Measurements from ENCODE around the gene SPTBN5. TPM values are rescaled to one million over a fixed set of nuclear protein-coding genes. Genes with fewer than 3 reads are reported as not detected.

SPTBN5 gene
- total and polyA plus RNA-seq, 4 donors = 1.6 to 3.5 (median 1.9) TPM

DNA sequence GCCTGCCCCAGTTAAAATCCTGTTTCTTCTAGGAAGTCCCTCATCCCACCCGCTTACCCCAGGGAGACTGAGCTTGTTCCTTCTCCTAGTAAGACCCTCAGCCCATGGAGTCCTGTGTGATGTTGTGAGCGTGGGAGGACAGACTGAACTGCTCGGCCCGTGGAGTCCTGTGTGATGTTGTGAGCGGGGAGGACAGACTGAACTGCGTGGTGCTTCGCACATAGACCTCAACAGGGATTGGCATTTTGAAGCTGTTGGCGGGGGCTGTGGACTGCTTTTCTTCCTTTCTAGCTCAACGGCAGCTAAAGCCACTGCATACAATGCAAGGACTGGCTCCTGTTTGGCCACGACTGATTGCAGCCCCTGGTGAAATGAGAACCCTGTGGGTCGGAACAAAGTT is 1.6 kb upstream of the SPTBN5 start:
- Histone ChIP-seq H3K27me3 (ENCODE audit: control insufficient read depth in 3 of 3, insufficient read depth in 3 of 3, low read length in 2 of 3) (no peaks in the 10 kb centered on the region), H3K27ac (ENCODE audit: low read depth in 1 of 2, low read length in 1 of 2) (peak overlapping the region; percentile 80 to 81), H3K4me3 (no peak overlapping the region), H3K9ac (ENCODE audit: insufficient read depth in 1 of 2, low read length in 2 of 2) (no peak overlapping the region), H3K4me1 (ENCODE audit: control insufficient read depth in 5 of 5, insufficient read depth in 5 of 5, low read length in 5 of 5) (peaks cover 0 to 21% (median 10%) of the 10 kb centered on the region in 5 donors), H3K9me3 (ENCODE audit: control insufficient read depth in 4 of 4, insufficient read depth in 3 of 4, low read length in 3 of 4) (no peaks in the 10 kb centered on the region), H3K36me3 (ENCODE audit: control insufficient read depth in 4 of 4, insufficient read depth in 4 of 4, low read length in 4 of 4) (peaks cover 0 to 17% (median 2%) of the 10 kb centered on the region in 4 donors)
- no peak for DNase-seq
- 95 to 96% methylated on average over 11 of the region's 11 CpGs for WGBS, 2 donors
- no peak for TF ChIP-seq CTCF (IDR thresholded peaks at IDR 0.05; ENCODE audit: control extremely low read depth, extremely low read depth)
- no peak for ATAC-seq (ENCODE audit: insufficient read depth, low FRiP score)

GRCh38 chr15:41894791-41895463 is 1.1 kb upstream of the SPTBN5 start:
- DNase-seq (peak; percentile 46 to 72 (median 72)), ATAC-seq (ENCODE audit: insufficient read depth, low FRiP score) (peak; percentile 85)
- 11 to 12% methylated on average over 24 of the region's 24 CpGs for WGBS, 2 donors
- peaks cover 0 to 21% (median 10%) of the 10 kb centered on the region in 5 donors for H3K4me1 ChIP-seq (ENCODE audit: control insufficient read depth in 5 of 5, insufficient read depth in 5 of 5, low read length in 5 of 5)
- no peak overlapping the region for H3K9ac ChIP-seq (ENCODE audit: insufficient read depth in 1 of 2, low read length in 2 of 2)
- no peaks in the 10 kb centered on the region for H3K9me3 ChIP-seq (ENCODE audit: control insufficient read depth in 4 of 4, insufficient read depth in 3 of 4, low read length in 3 of 4)
- TF ChIP-seq CTCF (IDR thresholded peaks at IDR 0.05; ENCODE audit: control extremely low read depth, extremely low read depth) = no peak
- H3K36me3 ChIP-seq (ENCODE audit: control insufficient read depth in 4 of 4, insufficient read depth in 4 of 4, low read length in 4 of 4) = peaks cover 0 to 13% (median 2%) of the 10 kb centered on the region in 4 donors
- peak overlapping the region; percentile 80 to 81 for H3K27ac ChIP-seq (ENCODE audit: low read depth in 1 of 2, low read length in 1 of 2)
- H3K27me3 ChIP-seq (ENCODE audit: control insufficient read depth in 3 of 3, insufficient read depth in 3 of 3, low read length in 2 of 3) = no peaks in the 10 kb centered on the region
- no peak overlapping the region for H3K4me3 ChIP-seq

DNA sequence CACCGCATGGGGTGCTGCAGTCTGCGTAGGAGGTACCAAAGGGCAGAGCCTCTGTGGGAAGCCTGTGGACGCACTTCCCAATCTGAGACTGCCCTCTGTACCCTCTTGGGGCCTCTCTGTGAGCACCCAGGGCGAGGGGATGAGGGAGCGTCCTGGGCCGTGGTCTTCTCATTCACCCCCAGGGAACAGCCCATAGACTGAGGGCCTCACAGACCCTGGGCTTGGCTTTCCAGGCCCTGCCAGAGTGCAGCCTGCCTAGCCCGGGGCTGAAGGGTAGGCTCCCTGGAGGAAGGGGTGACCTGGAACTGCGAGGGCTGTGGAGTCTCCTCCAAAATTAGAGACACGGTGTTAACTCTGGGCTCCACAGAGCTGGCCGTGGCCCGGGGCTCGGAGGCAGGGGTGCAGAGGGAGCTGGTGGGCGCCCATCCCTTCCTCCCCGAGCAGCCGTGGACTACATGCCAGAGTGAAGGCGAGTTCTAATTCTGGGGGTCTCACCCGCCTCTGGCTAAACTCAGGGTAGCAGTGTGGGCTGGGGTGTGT is 468 bp upstream of the SPTBN5 start:
- no peak for TF ChIP-seq CTCF (IDR thresholded peaks at IDR 0.05; ENCODE audit: control extremely low read depth, extremely low read depth)
- no peak for DNase-seq
- Histone ChIP-seq H3K36me3 (ENCODE audit: control insufficient read depth in 4 of 4, insufficient read depth in 4 of 4, low read length in 4 of 4) (peaks cover 0 to 8% (median 2%) of the 10 kb centered on the region in 4 donors), H3K9me3 (ENCODE audit: control insufficient read depth in 4 of 4, insufficient read depth in 3 of 4, low read length in 3 of 4) (no peaks in the 10 kb centered on the region), H3K9ac (ENCODE audit: insufficient read depth in 1 of 2, low read length in 2 of 2) (no peak overlapping the region), H3K4me1 (ENCODE audit: control insufficient read depth in 5 of 5, insufficient read depth in 5 of 5, low read length in 5 of 5) (peaks cover 0 to 21% (median 10%) of the 10 kb centered on the region in 5 donors), H3K27ac (ENCODE audit: low read depth in 1 of 2, low read length in 1 of 2) (peak overlapping the region; percentile 60 to 81), H3K4me3 (no peak overlapping the region), H3K27me3 (ENCODE audit: control insufficient read depth in 3 of 3, insufficient read depth in 3 of 3, low read length in 2 of 3) (no peaks in the 10 kb centered on the region)
- no peak for ATAC-seq (ENCODE audit: insufficient read depth, low FRiP score)
- WGBS, 2 donors = 70 to 81% methylated on average over 17 of the region's 17 CpGs

Data from lung (tissue), 12 donors.